ENCODE results near the gene MST1. TPM values are rescaled to one million over a fixed set of nuclear protein-coding genes. Genes with fewer than 3 reads are reported as not detected.
"Not testable (repeated sequence)": the region's sequence is repeated elsewhere in the genome, so short reads cannot be mapped to it uniquely, and the experiment has no call there.

Gene MST1
- total RNA-seq, 1 experiment from 2014 or later = 1.7 TPM

- BruUV-seq (replicated peaks); H4K20me1 ChIP-seq (ENCODE audit: low read length); H2AFZ ChIP-seq (ENCODE audit: low read length); H3K4me2 ChIP-seq (ENCODE audit: low read length); ATAC-seq; H3K9ac ChIP-seq (ENCODE audit: low read length); POLR2A ChIA-PET (ENCODE audit: unreplicated experiment); H3K27ac ChIP-seq (ENCODE audit: low read length); intact Hi-C loops (cut with micrococcal nuclease); H3K9me3 ChIP-seq (ENCODE audit: low read length); H3K4me3 ChIP-seq (ENCODE audit: low read length); H3K9me2 ChIP-seq (replicated peaks; ENCODE audit: low read length); H3F3A ChIP-seq (ENCODE audit: low read length, unreplicated experiment); CTCF ChIA-PET; H3K27me3 ChIP-seq (ENCODE audit: low read length); H3K4me1 ChIP-seq (ENCODE audit: insufficient read depth, low read length); H3K36me3 ChIP-seq (ENCODE audit: low read depth, low read length); DNase-seq: not testable (repeated sequence)
- peaks cover 24% of the 10 kb centered on the region for H3K79me2 ChIP-seq (ENCODE audit: low read length)
Observed at GRCh38 chr3:49694409-49695070, 5.3 kb upstream of the MST1 start.

- intact Hi-C loops (cut with micrococcal nuclease); CTCF ChIA-PET: not testable (repeated sequence)
Observed at GRCh38 chr3:49691481-49691880, 2.2 kb upstream of the MST1 start.

GRCh38 chr3:49690856-49691255, 1.6 kb upstream of the MST1 start:
- H3K9me3 ChIP-seq (ENCODE audit: low read length); H3F3A ChIP-seq (ENCODE audit: low read length, unreplicated experiment); H3K27ac ChIP-seq (ENCODE audit: low read length); BruUV-seq (replicated peaks); intact Hi-C loops (cut with micrococcal nuclease); H2AFZ ChIP-seq (ENCODE audit: low read length); H4K20me1 ChIP-seq (ENCODE audit: low read length); H3K36me3 ChIP-seq (ENCODE audit: low read depth, low read length); H3K4me3 ChIP-seq (ENCODE audit: low read length); ATAC-seq; CTCF ChIA-PET; H3K27me3 ChIP-seq (ENCODE audit: low read length); H3K4me1 ChIP-seq (ENCODE audit: insufficient read depth, low read length); DNase-seq; POLR2A ChIA-PET (ENCODE audit: unreplicated experiment); H3K9me2 ChIP-seq (replicated peaks; ENCODE audit: low read length); H3K9ac ChIP-seq (ENCODE audit: low read length): not testable (repeated sequence)
- H3K79me2 ChIP-seq (ENCODE audit: low read length) = peaks cover 25% of the 10 kb centered on the region
- H3K4me2 ChIP-seq (ENCODE audit: low read length) = peak overlapping the region; percentile 92; the same call in 1 of the 2 replicates

More at GRCh38 chr3:49691481-49691880, 2.2 kb upstream of the MST1 start:
- H3F3A ChIP-seq (ENCODE audit: low read length, unreplicated experiment); ATAC-seq; POLR2A ChIA-PET (ENCODE audit: unreplicated experiment); BruUV-seq (replicated peaks); DNase-seq; H3K4me1 ChIP-seq (ENCODE audit: insufficient read depth, low read length); H3K4me2 ChIP-seq (ENCODE audit: low read length); H3K4me3 ChIP-seq (ENCODE audit: low read length); H3K27me3 ChIP-seq (ENCODE audit: low read length); H3K9me2 ChIP-seq (replicated peaks; ENCODE audit: low read length); H2AFZ ChIP-seq (ENCODE audit: low read length); H3K9ac ChIP-seq (ENCODE audit: low read length); H4K20me1 ChIP-seq (ENCODE audit: low read length); H3K9me3 ChIP-seq (ENCODE audit: low read length); H3K27ac ChIP-seq (ENCODE audit: low read length); H3K36me3 ChIP-seq (ENCODE audit: low read depth, low read length): not testable (repeated sequence)
- H3K79me2 ChIP-seq (ENCODE audit: low read length) = peaks cover 25% of the 10 kb centered on the region

- Histone ChIP-seq H2AFZ (ENCODE audit: low read length) (peak overlapping the region; percentile 98), H3K9ac (ENCODE audit: low read length) (peak overlapping the region; percentile 93), H3K4me3 (ENCODE audit: low read length) (peak overlapping the region; percentile 96), H3K4me2 (ENCODE audit: low read length) (peak overlapping the region; percentile 92), H3K79me2 (ENCODE audit: low read length) (peaks cover 25% of the 10 kb centered on the region)
- BruUV-seq (replicated peaks); CTCF ChIA-PET; H3K27me3 ChIP-seq (ENCODE audit: low read length); ATAC-seq; H3K36me3 ChIP-seq (ENCODE audit: low read depth, low read length); intact Hi-C loops (cut with micrococcal nuclease); DNase-seq; H3F3A ChIP-seq (ENCODE audit: low read length, unreplicated experiment); H3K4me1 ChIP-seq (ENCODE audit: insufficient read depth, low read length); H3K9me3 ChIP-seq (ENCODE audit: low read length); POLR2A ChIA-PET (ENCODE audit: unreplicated experiment); H3K9me2 ChIP-seq (replicated peaks; ENCODE audit: low read length); H3K27ac ChIP-seq (ENCODE audit: low read length); H4K20me1 ChIP-seq (ENCODE audit: low read length): not testable (repeated sequence)
Observed at GRCh38 chr3:49689908-49690624, 792 bp upstream of the MST1 start.

- BruUV-seq (replicated peaks); intact Hi-C loops (cut with micrococcal nuclease); H4K20me1 ChIP-seq (ENCODE audit: low read length); H3K36me3 ChIP-seq (ENCODE audit: low read depth, low read length); H3K4me1 ChIP-seq (ENCODE audit: insufficient read depth, low read length); H3K9me2 ChIP-seq (replicated peaks; ENCODE audit: low read length); POLR2A ChIA-PET (ENCODE audit: unreplicated experiment); DNase-seq; H3K27me3 ChIP-seq (ENCODE audit: low read length); H3K9me3 ChIP-seq (ENCODE audit: low read length); CTCF ChIA-PET; H3F3A ChIP-seq (ENCODE audit: low read length, unreplicated experiment): not testable (repeated sequence)
- Histone ChIP-seq H3K27ac (ENCODE audit: low read length) (0 out of 2 replicates have a peak overlapping the region, but pooled peaks have one; percentile 0), H3K4me2 (ENCODE audit: low read length) (peak overlapping the region; percentile 92), H3K79me2 (ENCODE audit: low read length) (peaks cover 20% of the 10 kb centered on the region), H2AFZ (ENCODE audit: low read length) (peak overlapping the region; percentile 98), H3K4me3 (ENCODE audit: low read length) (peak overlapping the region; percentile 96), H3K9ac (ENCODE audit: low read length) (peak overlapping the region; percentile 93)
- ATAC-seq = peak; percentile 2
Observed at GRCh38 chr3:49688338-49689045, 782 bp downstream of the MST1 start.

GRCh38 chr3:49687424-49687795, 1.9 kb downstream of the MST1 start:
- CTCF ChIA-PET; H3K27ac ChIP-seq (ENCODE audit: low read length); H3K36me3 ChIP-seq (ENCODE audit: low read depth, low read length); POLR2A ChIA-PET (ENCODE audit: unreplicated experiment); BruUV-seq (replicated peaks); H3K9ac ChIP-seq (ENCODE audit: low read length); intact Hi-C loops (cut with micrococcal nuclease); DNase-seq; H4K20me1 ChIP-seq (ENCODE audit: low read length); H3K4me3 ChIP-seq (ENCODE audit: low read length); H3F3A ChIP-seq (ENCODE audit: low read length, unreplicated experiment); H3K9me3 ChIP-seq (ENCODE audit: low read length); H3K4me2 ChIP-seq (ENCODE audit: low read length); H3K9me2 ChIP-seq (replicated peaks; ENCODE audit: low read length); H2AFZ ChIP-seq (ENCODE audit: low read length); H3K4me1 ChIP-seq (ENCODE audit: insufficient read depth, low read length); ATAC-seq; H3K27me3 ChIP-seq (ENCODE audit: low read length): not testable (repeated sequence)
- H3K79me2 ChIP-seq (ENCODE audit: low read length) = peaks cover 20% of the 10 kb centered on the region
